ENCODE data around the gene LAMA2. TPM values are rescaled to one million over a fixed set of nuclear protein-coding genes. Genes with fewer than 3 reads are reported as not detected.

LAMA2 gene
- total RNA-seq, 6 experiments from 2014 or later, result 2.9 to 12.1 (median 6.2) TPM

GRCh38 chr6:129022011-129022553 is 139.1 kb downstream of the LAMA2 start:
- intact Hi-C loops (cut with DNase I), result no loop called here
- H3K27me3 ChIP-seq, result no peaks in the 10 kb centered on the region
- 39% methylated on average over 6 of the region's 6 CpGs for whole genome bisulfite sequencing (ENCODE audit: insufficient coverage, low coverage, low lambda C conversion rate, missing lambda C conversion rate)
- TF ChIP-seq, protein P1, sequence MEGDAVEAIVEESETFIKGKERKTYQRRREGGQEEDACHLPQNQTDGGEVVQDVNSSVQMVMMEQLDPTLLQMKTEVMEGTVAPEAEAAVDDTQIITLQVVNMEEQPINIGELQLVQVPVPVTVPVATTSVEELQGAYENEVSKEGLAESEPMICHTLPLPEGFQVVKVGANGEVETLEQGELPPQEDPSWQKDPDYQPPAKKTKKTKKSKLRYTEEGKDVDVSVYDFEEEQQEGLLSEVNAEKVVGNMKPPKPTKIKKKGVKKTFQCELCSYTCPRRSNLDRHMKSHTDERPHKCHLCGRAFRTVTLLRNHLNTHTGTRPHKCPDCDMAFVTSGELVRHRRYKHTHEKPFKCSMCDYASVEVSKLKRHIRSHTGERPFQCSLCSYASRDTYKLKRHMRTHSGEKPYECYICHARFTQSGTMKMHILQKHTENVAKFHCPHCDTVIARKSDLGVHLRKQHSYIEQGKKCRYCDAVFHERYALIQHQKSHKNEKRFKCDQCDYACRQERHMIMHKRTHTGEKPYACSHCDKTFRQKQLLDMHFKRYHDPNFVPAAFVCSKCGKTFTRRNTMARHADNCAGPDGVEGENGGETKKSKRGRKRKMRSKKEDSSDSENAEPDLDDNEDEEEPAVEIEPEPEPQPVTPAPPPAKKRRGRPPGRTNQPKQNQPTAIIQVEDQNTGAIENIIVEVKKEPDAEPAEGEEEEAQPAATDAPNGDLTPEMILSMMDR (IDR thresholded peaks at IDR 0.05), result no peak
- no peak for TF ChIP-seq POLR2A (IDR thresholded peaks at IDR 0.05)
- no peak overlapping the region for H3K4me3 ChIP-seq
- H3K36me3 ChIP-seq, result no peaks in the 10 kb centered on the region
- no peak for DNase-seq
- no peaks in the 10 kb centered on the region for H3K9me3 ChIP-seq
- no peak for ATAC-seq
- no peaks in the 10 kb centered on the region for H3K4me1 ChIP-seq
- H3K27ac ChIP-seq, result no peak overlapping the region

- Histone ChIP-seq H3K36me3 (no peaks in the 10 kb centered on the region), H3K27me3 (no peaks in the 10 kb centered on the region), H3K4me1 (no peaks in the 10 kb centered on the region), H3K9me3 (no peaks in the 10 kb centered on the region), H3K4me3 (no peak overlapping the region), H3K27ac (no peak overlapping the region)
- intact Hi-C loops (cut with DNase I), result no loop called here
- DNase-seq (no peak), ATAC-seq (no peak)
- no peak for TF ChIP-seq POLR2A (IDR thresholded peaks at IDR 0.05)
- TF ChIP-seq, protein P1 (IDR thresholded peaks at IDR 0.05), result no peak
- WGBS (ENCODE audit: insufficient coverage, low coverage, low lambda C conversion rate, missing lambda C conversion rate), result 27% methylated on average over 1 of the region's 1 CpG
Measured at GRCh38 chr6:129026601-129027000, 143.7 kb downstream of the LAMA2 start.

DNA sequence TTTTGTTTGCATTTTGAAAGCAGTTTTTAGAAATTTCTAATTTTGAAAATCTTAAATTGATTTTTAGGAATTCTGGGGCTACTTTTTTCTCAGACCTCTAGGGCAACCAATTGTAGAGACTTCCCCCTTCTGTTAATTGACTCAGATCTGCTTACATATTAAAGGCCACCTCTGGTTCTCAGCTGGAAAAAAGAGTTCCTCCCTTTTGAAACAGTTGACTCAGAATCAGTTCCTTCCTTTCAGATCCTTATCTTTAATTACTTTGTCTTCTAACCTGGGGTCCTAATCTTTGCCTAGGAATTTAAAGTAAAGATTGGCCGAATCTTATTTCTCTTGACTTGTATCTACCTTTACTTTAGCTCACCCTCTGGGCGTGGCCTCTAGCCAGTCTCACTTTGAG is 146.8 kb downstream of the LAMA2 start:
- ATAC-seq (no peak), DNase-seq (no peak)
- no peak overlapping the region for H3K4me3 ChIP-seq
- H3K36me3 ChIP-seq, result no peaks in the 10 kb centered on the region
- no peaks in the 10 kb centered on the region for H3K4me1 ChIP-seq
- H3K9me3 ChIP-seq, result no peaks in the 10 kb centered on the region
- no peaks in the 10 kb centered on the region for H3K27me3 ChIP-seq
- TF ChIP-seq POLR2A (IDR thresholded peaks at IDR 0.05), result no peak
- TF ChIP-seq, protein P1 (IDR thresholded peaks at IDR 0.05), result no peak
- WGBS (ENCODE audit: insufficient coverage, low coverage, low lambda C conversion rate, missing lambda C conversion rate), result 27% methylated on average over 2 of the region's 2 CpGs
- intact Hi-C loops (cut with DNase I), result no loop called here
- H3K27ac ChIP-seq, result no peak overlapping the region

- intact Hi-C loops (cut with DNase I), result no loop called here
- Histone ChIP-seq H3K36me3 (no peaks in the 10 kb centered on the region), H3K27ac (no peak overlapping the region), H3K4me3 (no peak overlapping the region), H3K27me3 (no peaks in the 10 kb centered on the region), H3K9me3 (no peaks in the 10 kb centered on the region), H3K4me1 (no peaks in the 10 kb centered on the region)
- DNase-seq (no peak), ATAC-seq (no peak)
- TF ChIP-seq, protein P1 (IDR thresholded peaks at IDR 0.05), result no peak
- no peak for TF ChIP-seq POLR2A (IDR thresholded peaks at IDR 0.05)
- 76% methylated on average over 1 of the region's 1 CpG for WGBS (ENCODE audit: insufficient coverage, low coverage, low lambda C conversion rate, missing lambda C conversion rate)
Measured at GRCh38 chr6:129030215-129030614, 147.3 kb downstream of the LAMA2 start.

Measured in right lobe of liver (tissue), 6 donors.